Epithelial cell of esophagus (primary cell): ENCODE data around the gene ATP2A1.
"Not testable (repeated sequence)": the region's sequence is repeated elsewhere in the genome, so short reads cannot be mapped to it uniquely, and the experiment has no call there.

ENCODE experiments used
- DNase-seq: peaks from one replicate; pipeline ENCODE4 v3.0.0; 2010; ENCODE audit warnings: low read depth
- H3K4me3 ChIP-seq: 2 replicates; pipeline ENCODE4 v1.5.1; 2011; ENCODE audit warnings: mild to moderate bottlenecking, low read length, control low read depth
- TF ChIP-seq, protein P1 (sequence below): IDR thresholded peaks from 2 replicates; pipeline ENCODE4 v1.5.1; 2011; ENCODE audit warnings: low read depth, mild to moderate bottlenecking, low read length, control low read depth, inconsistent platforms; ENCODE audit not compliant: insufficient read depth; ENCODE audit errors: missing control alignments

ATP2A1 gene

DNA sequence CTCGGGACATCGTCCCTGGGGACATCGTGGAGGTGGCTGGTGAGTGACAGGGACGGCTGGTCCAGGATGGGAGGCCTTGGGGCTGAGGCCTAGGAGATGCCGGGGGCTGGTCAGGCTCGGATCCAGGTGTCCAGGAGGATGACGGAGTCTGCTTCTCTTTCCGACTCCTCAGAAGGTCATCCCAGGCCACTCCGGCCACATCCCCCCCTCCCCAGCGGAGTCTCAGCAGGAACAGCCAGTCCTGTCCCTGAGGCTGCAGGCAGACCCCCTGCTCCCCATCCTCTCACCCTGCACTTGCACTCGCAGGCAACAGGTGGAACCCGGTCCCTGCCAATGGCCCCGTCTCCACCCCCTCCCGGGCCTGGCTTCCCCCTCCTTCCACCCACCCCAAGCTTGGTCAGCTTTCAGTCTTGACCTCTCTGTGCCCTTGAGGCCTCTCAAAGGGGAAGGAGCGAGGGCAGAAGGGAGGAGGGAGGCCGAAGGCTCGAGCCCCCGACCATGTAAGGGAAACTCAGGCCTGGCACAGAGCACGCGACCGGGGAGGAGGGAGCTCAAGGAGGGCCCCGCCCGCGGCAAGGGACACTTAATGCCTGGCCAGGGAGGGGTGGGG, 4.4 kb downstream of the ATP2A1 start:
- DNase-seq = no peak
- TF ChIP-seq, protein P1, sequence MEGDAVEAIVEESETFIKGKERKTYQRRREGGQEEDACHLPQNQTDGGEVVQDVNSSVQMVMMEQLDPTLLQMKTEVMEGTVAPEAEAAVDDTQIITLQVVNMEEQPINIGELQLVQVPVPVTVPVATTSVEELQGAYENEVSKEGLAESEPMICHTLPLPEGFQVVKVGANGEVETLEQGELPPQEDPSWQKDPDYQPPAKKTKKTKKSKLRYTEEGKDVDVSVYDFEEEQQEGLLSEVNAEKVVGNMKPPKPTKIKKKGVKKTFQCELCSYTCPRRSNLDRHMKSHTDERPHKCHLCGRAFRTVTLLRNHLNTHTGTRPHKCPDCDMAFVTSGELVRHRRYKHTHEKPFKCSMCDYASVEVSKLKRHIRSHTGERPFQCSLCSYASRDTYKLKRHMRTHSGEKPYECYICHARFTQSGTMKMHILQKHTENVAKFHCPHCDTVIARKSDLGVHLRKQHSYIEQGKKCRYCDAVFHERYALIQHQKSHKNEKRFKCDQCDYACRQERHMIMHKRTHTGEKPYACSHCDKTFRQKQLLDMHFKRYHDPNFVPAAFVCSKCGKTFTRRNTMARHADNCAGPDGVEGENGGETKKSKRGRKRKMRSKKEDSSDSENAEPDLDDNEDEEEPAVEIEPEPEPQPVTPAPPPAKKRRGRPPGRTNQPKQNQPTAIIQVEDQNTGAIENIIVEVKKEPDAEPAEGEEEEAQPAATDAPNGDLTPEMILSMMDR = no peak
- H3K4me3 ChIP-seq = no peak overlapping the region

DNA sequence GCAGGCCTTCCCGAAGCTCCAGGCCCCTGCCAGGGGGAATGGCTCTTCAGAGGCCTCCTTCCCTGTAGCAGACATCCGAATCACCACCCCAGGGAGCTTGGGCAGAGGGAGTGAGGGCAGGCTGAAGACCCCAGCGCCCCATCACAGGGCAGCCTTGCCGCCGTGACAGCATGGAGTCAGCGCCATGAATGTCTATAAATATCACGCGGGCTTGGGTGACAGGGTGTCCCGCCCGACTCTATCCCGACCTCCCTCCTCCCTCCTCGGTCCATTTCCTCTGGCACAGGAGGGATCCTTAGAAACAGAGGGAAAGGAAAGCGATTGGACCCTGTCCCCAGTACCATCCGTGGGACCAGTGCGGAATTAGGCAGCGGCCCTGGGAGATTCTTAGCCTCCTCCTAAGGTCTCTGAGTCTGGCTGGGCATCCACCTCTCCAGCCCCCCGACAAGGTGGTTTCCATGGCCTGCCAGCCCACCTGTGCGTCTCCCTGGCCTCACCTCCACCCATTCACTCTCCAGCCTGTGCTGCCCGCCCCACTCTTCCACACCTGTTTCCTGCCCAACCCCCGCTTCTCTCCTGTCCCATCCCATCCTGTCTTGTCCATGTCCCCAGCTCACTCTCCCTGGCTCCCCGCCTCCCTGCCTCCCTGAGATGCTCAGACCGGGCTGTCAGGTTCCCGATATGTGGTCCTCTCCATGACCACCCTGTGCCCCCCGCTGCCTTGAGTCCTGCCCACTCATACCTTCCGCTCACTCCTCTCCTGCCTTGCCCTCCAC, 5.1 kb downstream of the ATP2A1 start:
- no peak overlapping the region for H3K4me3 ChIP-seq
- no peak for DNase-seq
- TF ChIP-seq, protein P1 = no peak

DNA sequence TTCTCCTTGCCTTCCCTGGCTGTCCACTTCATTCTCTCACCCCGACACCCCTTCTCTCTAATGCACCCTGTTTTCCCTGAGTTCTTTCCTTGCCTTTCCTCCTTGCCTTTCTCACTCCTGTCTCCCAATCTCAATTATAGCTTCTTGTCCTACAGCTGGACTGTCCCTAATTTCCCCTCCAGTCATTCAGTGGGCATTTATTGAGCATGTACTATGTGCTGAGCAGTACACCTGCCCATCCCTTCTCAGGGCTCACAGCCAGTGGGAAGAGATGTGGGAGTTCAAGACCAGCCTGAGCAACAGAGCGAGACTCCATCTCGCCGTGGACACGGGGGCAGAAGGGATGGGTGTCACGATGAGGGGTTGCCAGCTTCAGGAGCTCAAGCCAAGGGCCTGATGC, 5.8 kb downstream of the ATP2A1 start:
- DNase-seq = no peak
- no peak overlapping the region for H3K4me3 ChIP-seq
- TF ChIP-seq, protein P1 = no peak

DNA sequence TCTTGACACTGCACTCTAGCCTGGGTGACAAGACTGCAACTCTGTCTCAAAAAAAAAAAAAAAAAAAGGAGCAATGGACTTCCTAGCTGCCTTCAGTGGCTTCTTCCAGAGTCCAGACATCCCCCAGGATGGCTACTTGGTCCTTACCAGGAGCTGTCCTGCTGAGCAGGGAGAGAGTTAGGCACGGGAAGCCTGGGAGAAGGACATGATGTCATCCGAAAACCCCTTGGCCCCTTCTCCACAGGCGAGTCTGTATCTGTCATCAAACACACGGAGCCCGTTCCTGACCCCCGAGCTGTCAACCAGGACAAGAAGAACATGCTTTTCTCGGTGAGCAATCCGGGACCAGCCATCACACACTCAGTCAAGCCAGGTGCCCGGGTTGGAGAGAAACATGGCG, 8.7 kb downstream of the ATP2A1 start:
- TF ChIP-seq, protein P1 = no peak
- no peak for DNase-seq
- no peak overlapping the region for H3K4me3 ChIP-seq

DNA sequence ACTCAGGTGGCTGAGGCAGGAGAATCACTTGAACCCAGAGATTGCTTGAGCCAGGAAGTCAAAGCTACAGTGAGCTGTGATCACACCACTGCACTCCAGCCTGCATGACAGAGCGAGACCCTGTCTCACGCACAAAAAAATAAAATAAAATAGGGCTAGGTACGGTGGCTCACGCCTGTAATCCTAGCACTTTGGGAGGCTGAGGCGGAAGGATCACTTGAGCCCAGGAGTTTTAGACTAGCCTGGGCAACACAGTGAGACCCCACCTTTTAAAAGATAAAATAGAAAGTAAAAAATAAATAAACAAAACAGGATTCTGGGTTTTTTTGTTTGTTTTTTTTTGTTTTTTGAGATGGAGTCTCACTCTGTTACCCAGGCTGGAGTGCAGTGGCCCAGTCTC, 12.1 kb downstream of the ATP2A1 start:
- H3K4me3 ChIP-seq, DNase-seq: not testable (repeated sequence)

DNA sequence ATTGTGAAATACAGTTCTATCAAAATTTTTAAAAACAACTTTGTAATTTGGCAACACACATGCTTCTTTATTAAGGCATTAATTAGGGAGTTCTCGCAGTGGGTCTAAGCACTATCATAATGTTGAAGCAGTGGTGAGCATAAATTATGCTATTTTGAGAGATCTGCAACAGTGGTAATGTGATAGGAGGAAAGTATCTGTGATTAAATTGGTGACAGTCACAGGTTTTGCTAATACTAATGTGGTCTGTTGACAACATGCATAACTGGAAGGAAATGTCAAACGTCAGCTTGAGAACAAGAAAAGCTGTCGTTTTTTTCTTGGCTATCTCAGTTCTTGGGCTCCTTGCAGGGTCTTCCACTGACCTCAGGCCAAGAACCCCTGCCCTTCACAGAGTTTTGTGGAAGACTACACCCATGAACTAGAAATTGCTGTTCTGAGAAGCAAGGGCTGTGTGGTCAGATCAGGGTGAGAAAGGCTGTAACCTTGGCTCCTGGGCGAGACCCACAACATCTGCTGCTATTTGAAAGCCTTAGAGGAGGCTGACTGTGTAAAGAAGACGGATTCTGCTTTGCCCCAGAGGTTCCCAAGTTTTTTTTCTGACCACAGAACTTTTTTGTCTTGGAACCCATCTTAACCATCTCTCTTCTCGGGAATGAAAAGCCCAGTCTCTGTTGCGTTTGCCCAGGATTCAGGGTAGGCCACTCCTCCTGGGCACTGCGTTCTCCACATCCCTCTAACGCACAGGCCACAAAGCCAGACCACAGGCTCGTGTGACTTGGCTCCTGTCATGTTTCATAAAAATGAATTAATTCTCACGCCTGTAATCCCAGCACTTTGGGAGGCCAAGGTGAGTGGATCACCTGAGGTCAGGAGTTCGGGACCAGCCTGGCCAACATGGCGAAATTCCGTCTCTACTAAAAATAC, 13.9 kb downstream of the ATP2A1 start:
- DNase-seq = no peak
- no peak overlapping the region for H3K4me3 ChIP-seq
- TF ChIP-seq, protein P1 = no peak

DNA sequence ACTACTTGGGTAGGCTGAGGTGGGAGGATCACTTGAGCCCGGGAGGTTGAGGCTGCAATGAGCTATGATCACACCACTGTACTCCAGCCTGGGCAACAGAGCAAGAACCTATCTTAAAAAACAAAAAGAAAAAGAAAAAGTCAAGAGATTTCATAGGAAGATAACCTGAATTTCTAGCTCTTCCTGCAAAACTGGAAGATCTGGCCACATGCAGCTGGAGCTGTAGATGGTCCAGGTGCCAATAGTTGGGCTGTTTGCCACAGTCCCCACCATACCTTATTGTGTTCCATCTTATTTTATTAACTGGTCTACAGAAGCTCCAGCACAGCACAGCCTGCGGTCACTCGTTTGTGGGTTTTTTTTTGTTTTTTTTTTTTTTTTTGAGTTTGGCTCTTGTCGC, 15.0 kb downstream of the ATP2A1 start:
- DNase-seq = peak; percentile 35
- no peak overlapping the region for H3K4me3 ChIP-seq
- TF ChIP-seq, protein P1 = no peak
